ENCODE measurements around the gene BHMT2.

- TF ChIP-seq CTCF (conservative IDR thresholded peaks at IDR 0.05; ENCODE audit: low read depth in 2 of 2) = no peak
- TF ChIP-seq POLR2AphosphoS5 (IDR thresholded peaks at IDR 0.05; ENCODE audit: low read depth) = no peak
- TF ChIP-seq, protein P1, sequence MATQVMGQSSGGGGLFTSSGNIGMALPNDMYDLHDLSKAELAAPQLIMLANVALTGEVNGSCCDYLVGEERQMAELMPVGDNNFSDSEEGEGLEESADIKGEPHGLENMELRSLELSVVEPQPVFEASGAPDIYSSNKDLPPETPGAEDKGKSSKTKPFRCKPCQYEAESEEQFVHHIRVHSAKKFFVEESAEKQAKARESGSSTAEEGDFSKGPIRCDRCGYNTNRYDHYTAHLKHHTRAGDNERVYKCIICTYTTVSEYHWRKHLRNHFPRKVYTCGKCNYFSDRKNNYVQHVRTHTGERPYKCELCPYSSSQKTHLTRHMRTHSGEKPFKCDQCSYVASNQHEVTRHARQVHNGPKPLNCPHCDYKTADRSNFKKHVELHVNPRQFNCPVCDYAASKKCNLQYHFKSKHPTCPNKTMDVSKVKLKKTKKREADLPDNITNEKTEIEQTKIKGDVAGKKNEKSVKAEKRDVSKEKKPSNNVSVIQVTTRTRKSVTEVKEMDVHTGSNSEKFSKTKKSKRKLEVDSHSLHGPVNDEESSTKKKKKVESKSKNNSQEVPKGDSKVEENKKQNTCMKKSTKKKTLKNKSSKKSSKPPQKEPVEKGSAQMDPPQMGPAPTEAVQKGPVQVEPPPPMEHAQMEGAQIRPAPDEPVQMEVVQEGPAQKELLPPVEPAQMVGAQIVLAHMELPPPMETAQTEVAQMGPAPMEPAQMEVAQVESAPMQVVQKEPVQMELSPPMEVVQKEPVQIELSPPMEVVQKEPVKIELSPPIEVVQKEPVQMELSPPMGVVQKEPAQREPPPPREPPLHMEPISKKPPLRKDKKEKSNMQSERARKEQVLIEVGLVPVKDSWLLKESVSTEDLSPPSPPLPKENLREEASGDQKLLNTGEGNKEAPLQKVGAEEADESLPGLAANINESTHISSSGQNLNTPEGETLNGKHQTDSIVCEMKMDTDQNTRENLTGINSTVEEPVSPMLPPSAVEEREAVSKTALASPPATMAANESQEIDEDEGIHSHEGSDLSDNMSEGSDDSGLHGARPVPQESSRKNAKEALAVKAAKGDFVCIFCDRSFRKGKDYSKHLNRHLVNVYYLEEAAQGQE (IDR thresholded peaks at IDR 0.05; ENCODE audit: unreplicated experiment) = no peak
- no peak for TF ChIP-seq EZH2phosphoT487 (IDR thresholded peaks at IDR 0.05; ENCODE audit: unreplicated experiment)
Measured at GRCh38 chr5:79135790-79136553, 66.4 kb downstream of the BHMT2 start.
